Measurements from ENCODE around the gene ELF1.

- TF ChIP-seq EP300 (IDR thresholded peaks at IDR 0.05): no peak
- TF ChIP-seq, protein P1, sequence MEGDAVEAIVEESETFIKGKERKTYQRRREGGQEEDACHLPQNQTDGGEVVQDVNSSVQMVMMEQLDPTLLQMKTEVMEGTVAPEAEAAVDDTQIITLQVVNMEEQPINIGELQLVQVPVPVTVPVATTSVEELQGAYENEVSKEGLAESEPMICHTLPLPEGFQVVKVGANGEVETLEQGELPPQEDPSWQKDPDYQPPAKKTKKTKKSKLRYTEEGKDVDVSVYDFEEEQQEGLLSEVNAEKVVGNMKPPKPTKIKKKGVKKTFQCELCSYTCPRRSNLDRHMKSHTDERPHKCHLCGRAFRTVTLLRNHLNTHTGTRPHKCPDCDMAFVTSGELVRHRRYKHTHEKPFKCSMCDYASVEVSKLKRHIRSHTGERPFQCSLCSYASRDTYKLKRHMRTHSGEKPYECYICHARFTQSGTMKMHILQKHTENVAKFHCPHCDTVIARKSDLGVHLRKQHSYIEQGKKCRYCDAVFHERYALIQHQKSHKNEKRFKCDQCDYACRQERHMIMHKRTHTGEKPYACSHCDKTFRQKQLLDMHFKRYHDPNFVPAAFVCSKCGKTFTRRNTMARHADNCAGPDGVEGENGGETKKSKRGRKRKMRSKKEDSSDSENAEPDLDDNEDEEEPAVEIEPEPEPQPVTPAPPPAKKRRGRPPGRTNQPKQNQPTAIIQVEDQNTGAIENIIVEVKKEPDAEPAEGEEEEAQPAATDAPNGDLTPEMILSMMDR (IDR thresholded peaks at IDR 0.05): no peak
- no peak for TF ChIP-seq POLR2A (IDR thresholded peaks at IDR 0.05)
Measured at GRCh38 chr13:40927929-40928328, 91.2 kb downstream of the ELF1 start.

All from tibial nerve (tissue), 4 donors.